HG02938 (cell line): Measurements from ENCODE around the gene FLT4.
"Not testable (repeated sequence)": the region's sequence is repeated elsewhere in the genome, so short reads cannot be mapped to it uniquely, and the experiment has no call there.

Experiments used
- ATAC-seq: cut with Tn5 transposase; IDR thresholded peaks from one replicate; pipeline ENCODE4 v1.9.1; 2021; ENCODE audit warnings: mild to moderate bottlenecking, moderate library complexity; ENCODE audit not compliant: unreplicated experiment

Gene FLT4

DNA sequence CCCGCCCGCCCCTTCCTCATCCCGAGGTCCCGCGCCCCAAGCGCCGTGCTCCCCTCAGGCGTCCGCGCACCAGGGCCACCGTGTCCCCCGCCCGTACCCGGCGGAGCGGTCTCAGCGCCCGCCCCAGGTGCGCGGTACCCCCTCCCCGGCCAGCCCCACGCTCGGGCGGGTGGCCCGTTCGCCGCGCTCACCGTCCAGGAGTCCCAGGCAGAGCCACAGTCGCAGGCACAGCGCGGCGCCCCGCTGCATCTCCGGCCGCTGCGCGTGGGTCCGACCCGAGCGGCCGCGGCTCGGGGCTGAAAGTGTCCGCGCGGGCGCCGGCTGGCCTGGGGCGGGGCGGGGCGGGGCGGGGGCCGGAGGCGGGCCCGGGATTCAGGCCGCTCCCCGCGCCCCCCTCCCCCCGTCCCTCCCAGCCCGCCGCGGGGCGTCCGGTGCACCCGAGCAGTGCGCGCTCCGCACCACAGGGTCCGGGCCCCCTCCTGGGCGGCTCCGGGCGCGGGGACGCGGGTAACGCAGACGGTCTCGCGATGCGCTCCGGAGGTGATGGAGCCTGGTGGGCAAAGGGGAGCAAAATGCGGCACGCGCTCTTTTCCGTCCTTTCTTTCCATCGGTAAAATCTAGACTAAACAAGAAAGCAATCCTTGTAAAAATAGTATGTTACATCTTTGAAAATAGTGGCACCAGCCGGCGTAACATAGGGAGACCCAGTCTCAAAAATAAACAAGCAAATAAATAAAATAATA is at the start of gene FLT4:
Gene FLT4 (minus strand): TSS at position 304 of the 743 bp plus-strand sequence. CDS start 55 bp downstream, at position 249.
- ATAC-seq = no peak

DNA sequence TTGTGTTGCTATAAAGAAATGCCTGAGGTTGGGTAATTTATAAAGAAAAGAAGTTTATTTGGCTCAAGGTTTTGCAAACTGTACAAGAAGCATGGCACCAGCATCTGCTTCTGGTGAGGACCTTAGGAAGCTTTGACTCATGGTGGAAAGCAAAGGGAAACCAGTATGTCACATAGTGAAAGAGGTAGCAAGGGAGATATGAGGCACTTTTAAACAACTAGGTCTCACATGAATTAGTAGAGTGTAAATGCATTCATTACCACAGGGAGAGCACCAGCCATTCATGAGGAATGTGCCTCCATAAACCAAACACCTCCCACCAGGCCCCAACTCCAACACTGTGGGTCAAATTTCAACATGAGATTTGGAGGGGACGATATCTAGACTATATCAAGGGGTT is 49.6 kb upstream of the FLT4 start:
- ATAC-seq = no peak

DNA sequence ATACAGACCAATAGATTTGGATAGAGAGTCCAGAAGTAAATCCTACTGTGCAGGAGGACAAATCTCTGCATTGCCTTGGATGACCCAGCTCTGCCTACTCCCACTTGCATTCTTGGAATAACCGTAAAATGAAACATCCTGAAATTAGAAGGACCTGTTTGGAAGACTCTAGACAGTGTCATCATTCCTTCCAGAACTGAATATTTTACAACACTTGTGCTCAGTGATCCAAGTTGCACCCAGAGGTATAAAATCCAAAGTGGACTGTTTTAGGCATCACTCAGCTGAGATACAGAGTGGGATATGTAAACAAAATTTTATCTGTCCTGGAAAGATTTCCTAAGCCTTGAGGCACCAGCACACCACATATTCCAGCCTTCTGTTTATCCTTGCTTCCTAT is 46.7 kb upstream of the FLT4 start:
- no peak for ATAC-seq

DNA sequence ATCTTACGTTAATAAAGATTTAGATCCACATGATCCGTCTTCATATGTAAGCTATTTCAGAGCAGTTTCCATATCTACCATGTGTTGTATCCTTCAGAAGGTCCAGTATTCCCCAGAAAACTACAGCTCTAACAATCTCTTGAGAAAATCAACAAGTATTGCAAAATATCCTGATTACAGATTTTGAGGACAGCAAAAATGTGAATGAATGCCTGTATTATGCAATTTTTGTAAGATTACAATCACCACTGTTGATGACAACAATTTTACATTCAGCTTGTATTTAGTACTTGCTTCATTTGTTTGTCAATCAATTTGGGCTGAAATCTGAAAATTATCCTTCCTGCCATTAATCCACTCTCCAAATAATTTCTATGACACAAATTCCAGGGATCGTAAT is 43.0 kb upstream of the FLT4 start:
- ATAC-seq = no peak

DNA sequence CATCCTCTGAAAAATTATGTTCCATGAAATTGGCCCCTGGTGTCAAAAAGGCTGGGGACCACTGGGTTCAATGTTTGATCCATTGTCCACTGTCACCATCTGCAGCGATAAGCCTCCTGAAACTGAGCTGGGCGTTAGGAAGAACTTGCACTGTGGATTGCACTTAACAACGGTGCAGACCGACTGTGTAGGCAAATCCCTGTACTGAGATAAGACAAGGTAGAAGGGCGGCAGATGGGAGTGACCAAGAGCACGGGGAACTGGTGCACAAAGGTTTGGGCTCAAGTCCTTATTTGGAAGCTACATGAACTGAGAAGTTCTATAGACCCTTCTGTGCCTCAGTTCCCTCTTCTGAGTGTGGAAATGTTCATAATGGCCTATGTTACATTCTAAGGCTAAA is 41.6 kb upstream of the FLT4 start:
- no peak for ATAC-seq

DNA sequence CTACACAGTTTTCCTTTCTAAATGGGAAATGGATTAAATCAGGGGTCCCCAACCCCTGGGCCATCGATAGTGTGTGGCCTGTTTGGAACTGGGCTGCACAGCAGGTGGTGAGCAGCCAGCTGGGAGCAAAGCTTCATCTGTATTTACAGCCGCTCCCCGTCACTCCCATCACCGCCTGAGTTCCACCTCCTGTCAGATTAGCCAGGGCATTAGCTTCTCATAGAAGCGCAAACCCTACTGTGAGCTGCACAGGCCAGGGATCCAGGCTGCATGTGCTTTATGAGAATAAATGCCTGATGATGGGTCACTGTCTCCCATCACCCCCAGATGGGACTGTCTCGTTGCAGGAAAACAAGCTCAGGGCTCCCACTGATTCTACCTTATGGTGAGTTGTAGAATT is 41.2 kb upstream of the FLT4 start:
- no peak for ATAC-seq

DNA sequence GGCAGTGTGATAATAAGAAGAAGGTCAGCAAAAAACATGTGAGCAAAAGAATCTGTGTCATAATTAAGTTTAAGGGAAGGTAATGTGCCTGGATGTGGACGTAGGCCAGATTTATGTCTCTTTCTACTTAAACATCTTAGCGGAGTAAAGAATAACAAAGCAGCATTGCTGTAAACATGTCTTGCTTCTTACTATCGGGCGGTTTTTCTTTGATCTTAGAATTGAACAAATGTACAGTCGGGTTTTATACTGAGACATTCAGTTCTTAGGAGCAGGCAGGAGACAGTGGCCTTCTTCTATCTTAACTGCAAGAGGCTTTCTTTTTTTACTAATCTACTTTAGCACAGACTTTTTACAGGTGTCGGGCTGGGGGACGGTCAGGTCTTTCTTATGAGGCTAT is 40.4 kb upstream of the FLT4 start:
- ATAC-seq = no peak

DNA sequence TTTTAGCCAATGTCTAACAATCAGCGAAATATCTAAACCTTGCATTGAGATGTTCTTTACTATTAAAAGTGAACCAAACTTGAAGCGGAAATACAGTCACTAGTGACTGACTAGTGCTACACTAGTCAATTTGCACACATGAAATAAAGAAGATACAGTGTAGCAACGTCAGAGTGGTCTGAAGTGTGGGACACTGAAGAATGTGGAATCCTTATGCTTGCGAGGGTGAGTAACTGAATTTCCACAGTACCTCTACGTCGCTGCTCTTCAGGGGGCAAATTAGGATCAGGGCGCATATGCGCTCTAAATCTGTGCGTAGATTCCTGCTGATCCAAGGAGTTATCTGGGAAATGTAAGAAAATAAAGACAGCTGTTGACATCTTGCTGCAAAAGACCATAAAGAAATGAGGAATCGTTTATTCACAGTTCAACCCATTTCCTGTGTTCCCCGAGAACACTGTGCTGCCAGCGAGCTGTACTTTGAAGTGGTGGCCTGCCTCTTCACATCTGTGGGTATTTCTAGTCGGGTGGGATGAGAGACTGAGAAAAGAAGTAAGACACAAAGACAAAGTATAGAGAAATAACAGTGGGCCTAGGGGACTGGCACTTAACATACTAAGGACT is 39.8 kb upstream of the FLT4 start:
- no peak for ATAC-seq

DNA sequence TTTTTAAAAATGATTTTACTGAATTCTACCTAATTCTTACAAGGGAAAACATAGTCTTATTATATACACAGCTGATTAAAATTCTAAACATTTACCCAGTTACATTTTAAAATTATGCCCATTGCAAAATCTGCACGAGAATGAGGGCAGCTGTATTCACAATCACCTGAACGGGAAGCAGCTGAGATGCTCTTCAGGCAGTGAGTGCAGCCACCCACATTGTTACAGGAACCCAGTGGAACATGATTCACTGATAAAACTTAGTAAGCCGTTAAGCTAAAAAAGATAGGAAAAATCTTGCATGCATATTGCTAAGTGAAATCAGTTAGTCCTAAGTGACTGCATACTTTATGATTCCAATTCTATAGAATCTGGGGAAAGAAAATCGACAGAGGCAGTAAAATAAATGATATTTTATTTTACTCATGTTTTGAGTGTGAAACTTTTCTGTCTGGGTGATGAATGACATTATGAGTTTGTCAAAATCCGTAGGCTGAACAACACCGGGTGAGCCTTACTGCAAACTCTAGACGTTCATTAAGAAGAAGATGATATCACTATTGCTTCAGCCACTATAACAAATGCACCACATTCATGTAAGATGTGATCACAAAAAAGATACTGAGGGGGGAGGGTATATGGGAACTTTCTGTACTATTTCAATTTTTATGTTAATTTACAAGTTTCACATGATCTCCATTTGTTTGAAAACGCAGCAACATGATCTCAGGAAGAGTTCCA is 39.1 kb upstream of the FLT4 start:
- no peak for ATAC-seq

DNA sequence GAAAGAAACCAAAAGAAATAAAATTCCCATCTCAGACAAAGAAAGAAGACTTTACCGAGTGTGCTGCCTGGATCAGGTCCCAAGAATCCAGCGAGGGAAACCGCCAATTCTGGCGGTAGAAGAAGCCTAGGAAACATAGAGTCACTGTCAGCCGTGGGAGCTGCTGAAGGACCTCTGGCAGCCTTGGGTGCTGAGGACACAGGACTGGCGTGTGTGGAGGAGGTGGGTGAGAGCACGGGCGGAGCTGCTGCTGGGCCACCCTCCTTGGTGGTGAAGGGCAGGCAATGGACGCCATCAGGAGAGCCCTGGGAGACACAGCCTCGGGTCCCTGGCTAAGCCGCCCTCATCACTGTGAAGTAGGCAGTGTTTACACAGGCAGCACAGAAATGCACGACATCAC is 37.4 kb upstream of the FLT4 start:
- ATAC-seq = not testable (repeated sequence)

DNA sequence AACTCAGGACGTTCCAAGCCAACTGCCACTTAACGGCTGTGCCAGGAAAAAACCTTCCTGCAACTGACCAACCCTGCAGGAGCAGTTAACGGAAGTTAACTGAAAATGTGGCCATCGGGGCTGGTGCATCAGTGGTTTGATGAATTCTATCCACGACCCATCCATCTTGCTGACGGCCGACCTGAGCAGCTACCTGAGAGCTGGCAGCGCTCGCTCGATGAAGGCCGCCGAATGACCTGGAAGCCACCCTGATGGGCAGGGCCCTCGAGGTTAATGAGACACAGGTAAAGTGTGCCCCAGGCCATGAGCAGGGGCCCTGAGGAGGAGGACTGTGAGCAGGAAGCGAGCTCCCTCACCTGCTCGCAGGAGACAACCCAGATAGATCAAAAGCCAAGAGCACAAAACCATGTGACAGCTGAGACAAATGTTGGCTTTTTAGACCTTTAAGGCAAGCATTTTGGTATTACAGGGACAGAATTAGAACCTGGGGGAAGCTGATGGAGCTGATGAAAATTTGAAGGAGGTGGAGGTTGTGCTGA is 35.3 kb upstream of the FLT4 start:
- no peak for ATAC-seq

DNA sequence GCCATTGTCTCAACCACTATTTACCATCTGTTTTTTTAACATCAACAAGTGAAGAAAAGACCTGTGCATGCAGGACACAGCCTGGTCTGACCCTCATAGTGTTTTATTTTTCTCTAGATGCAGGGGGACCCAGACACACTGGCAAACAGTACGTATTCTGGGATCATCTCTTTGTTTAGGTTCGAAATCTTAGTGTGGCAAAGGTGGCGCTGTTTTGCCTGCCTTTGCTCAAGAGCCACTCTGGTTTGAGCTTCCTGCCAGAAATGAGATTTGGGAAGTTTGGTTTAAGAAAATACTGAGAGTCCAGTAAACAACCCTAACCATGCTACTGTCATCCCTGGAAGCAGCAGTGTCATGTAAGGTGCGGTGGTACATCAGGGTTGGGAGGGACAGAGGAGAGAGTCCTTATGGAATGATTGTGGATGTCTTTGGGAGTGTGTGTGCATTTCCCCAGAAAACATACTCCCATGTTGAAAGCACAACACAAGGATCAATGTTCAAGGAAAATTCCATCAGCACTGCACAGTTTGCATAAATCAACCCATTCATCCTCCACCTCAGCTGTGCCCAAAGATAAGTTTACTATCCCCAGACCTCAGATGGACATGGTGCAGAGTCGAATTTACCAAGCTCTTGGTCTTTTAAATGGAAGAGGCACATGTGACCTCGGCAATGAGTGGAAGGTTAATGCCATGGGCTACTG is 34.0 kb upstream of the FLT4 start:
- ATAC-seq = no peak

DNA sequence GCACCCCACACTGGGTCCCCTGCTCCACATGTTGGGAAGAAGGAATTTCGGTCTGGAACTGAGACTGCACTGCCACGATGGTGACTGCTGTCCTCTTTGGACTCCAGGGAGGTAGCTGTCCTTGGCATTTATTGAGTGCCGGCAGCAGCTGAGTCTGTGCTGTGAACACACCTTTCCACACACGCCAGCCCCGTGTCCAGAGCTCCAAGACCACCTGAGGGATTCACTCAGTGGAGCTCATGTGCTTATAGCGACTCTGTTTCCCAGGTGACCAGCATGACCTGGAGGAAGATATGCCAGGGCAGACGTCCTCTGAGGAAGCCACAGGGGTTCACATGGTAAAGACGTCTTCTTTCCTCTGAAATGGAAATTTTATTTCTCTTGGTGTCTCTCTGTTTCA is 33.2 kb upstream of the FLT4 start:
- no peak for ATAC-seq

DNA sequence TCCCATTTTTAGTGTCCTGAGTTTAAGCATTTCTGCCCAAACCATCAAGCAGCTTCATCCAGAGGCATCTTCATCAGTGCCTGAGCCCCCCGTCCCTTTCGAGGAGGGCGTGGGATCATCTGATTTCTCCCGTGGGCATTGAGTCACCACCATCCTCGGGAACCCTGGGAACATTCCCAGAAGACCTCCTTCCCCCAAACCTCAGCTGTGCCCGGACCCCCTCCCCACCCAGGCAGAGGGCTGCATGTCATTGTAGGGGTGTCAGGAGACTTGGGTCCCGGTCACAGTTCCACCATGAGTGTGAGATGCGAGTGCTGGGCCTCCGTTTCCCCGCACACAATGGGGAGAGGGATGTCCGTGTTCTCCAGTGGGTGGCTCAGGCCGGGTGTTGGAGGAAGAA is 32.6 kb upstream of the FLT4 start:
- not testable (repeated sequence) for ATAC-seq

DNA sequence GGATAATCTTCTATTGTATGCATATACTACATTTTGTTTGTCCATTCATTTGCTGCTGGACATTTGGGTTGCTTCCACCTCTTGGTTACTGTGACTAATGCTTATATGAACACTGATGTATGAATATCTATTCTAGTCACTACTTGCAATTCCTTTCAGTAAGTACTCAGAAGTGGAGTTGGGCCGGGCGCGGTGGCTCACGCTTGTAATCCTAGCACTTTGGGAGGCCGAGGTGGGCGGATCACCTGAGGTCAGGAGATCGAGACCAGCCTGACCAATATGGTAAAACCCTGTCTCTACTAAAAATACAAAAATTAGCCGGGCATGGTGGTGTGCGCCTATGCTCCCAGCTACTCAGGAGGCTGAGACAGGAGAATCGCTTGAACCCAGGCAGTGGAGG is 28.9 kb upstream of the FLT4 start:
- not testable (repeated sequence) for ATAC-seq

DNA sequence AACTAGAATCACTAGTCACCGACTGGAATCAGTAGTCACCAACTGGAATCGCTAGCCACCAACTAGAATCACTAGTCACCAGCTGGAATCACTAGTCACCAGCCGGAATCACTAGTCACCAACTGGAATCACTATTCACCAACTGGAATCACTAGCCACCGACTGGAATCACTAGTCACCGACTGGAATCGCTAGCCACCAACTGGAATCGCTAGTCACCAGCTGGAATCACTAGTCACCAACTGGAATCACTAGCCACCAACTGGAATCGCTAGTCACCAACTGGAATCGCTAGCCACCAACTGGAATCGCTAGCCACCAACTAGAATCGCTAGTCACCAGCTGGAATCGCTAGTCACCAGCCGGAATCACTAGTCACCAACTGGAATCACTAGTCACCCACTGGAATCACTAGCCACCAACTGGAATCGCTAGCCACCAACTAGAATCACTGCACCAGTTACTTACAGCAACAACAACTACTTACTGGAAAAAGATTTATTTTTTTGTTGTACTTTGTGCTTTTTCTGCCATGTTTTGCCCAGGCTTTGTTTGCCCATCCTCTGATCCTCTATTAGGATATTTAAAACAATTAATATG is 25.7 kb upstream of the FLT4 start:
- no peak for ATAC-seq

DNA sequence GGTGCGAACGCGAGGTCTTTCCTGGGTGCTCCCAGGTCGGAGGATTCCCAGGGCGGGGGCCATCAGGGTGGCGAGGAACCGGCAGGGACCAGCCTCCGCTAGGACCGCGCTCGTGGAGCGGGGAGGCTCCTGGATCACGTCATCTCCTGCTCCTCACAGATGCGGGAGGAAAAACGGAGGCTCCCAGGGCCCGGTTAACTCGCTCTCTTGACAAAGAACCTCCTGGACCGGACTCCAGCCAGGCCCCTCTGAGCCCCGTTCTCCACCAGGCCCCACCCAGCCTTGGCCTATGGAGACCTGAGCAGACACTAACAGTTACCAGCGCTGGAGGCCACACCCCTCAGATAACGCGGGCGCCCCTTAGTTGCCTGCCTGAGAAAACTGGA is 24.7 kb upstream of the FLT4 start:
- not testable (repeated sequence) for ATAC-seq

DNA sequence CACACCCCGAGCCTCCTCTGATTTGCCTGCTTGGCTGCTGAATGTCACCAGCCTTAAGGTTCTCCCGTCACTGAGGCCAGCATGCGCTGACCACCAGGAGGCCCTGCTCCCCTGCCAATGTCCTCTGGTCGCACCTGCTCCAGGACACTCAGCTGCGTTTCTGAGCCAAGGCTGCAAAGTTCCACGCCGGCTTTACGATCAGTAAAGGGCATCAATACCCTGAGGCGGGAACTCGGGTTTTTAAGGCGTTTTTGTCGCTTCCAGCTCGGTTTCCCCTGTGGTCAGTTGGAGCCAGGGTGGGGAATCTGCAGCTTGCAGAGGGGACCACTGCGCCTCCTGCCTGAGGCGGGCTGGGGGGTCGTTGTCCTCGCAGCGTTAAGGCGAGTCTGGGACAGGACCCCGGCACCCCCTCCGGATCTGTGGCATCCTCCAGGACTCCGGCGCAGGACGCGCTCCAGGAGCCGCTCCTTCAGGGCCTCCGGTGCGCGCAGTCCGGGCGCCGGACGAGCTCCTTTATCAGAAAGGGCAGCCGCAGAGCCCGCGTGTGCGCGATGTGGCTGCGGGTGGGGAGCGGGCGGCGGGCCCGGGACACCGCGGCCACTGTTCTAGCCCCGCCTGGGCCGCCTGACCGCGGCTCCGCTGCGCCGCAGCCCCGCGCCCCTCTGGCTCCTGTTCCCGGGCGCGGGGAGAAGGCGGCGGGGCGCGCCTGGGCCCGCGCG is 24.1 kb upstream of the FLT4 start:
- no peak for ATAC-seq

DNA sequence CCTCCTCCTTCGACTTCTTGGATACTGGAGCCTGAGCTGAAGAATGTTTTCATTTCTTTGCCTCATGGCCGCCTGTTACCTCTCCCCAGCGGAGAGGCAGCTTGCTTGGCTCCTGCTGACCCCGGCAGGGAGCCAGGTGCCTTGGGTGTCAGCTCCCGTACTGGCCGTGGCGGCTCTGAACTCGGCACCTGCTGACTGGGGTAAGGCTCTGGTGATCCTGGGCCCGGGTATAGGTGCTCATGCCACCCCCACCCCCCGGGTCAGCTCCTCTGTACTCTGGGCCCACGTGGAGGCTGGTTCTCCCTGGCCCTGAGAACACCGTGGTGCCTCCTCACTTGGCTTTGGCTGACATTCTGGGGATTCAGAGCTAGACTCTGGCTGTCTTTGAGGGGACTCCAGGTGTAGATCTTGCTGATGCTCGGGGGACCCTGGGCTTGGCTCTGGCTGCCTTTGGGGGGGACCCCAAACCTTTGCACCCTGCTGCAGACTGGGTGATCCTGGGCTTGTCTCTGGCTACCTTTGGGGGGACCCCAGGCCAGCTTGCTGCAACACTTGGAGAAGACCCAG is 22.6 kb upstream of the FLT4 start:
- not testable (repeated sequence) for ATAC-seq
